D341Med (cell line): Measurements from ENCODE around the gene DNAI1.
"Not testable (repeated sequence)": the region's sequence is repeated elsewhere in the genome, so short reads cannot be mapped to it uniquely, and the experiment has no call there.

Experiments
- DNase-seq: peaks from one replicate; pipeline ENCODE4 v3.0.0; 2012; ENCODE audit warnings: low spot score

The DNAI1 gene

GRCh38 chr9:34458013-34458958, at the start of gene DNAI1, which contains the start of gene FAM219A:
TSS of gene DNAI1 (plus strand) at chr9:34458805. CDS start at chr9:34459006, 201 bp downstream.
TSS of gene FAM219A (minus strand) at chr9:34458570. CDS start at chr9:34458263, 307 bp downstream.
- DNase-seq = peak; percentile 100

- no peak for DNase-seq
Observed at GRCh38 chr9:34409154-34409553, 49.5 kb upstream of the DNAI1 start.

DNA sequence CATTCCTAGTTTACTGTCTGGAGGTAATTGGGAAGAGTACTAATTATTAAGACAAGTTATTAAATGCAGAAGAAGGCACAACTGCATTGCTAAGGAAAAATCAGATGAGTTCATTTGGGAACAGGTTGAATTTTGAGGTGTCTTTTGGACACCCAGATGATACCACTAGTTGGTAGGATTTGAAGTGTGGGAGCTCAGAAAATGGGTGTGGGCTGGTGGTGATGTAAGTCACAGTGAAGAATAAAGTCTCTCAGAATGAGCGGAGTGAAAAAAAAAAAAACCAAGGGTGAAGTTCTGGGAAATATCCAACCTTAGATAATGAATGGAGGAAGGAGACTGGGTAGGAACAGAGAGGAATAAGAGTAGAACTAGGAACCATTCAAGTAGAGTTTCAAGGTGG, 46.3 kb upstream of the DNAI1 start:
- DNase-seq = no peak

DNA sequence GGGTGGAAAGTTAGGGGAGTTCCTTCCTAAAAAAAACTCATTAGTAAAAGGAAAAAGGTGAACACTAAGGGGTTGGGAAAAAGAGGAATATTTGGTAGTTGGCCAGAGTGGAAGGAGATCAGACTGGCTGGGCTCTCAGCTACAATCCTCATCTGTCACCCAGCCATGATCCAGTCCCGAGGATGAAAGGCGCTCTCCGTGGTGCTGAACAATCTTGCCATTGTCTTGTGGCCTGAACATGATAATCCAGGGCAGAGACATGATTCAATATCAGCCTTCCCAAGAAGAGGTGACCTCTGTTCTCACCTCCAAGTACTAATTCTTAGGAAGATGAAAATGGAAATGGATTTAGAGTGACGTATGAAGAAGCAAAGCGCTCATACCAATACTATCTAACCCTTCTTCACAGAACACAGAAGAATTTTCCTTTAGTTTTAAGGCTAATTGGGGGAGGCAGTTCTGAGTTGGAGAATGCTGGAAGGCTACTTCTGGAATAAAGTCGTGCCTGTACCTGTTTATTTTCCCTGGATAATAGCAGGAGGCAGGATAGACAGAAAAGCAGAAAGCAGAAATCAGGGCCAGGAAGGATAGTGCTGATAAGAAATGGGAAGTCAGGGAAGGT, 45.3 kb upstream of the DNAI1 start:
- peak; percentile 22 for DNase-seq

DNA sequence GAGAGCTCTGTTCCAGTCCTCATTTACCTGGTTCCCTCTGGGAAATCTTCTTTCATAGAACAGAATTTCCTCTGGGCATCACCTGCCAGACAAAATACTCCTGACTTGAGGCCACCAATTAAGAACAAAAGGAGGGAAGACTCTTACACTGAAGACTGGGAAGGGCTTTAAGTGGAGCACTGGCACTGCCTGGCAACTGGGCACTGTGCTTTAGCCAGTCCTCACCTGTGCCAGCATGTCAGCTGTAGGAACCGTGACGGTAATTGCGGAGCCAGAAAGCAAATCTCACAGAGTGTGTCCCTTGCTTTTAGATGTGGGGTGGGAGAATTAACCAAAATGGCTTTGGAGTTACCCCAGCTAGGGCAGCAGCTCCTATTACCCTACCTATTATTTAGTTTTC, 40.9 kb upstream of the DNAI1 start:
- no peak for DNase-seq

- DNase-seq = no peak
Observed at GRCh38 chr9:34419716-34420504, 38.7 kb upstream of the DNAI1 start.

- no peak for DNase-seq
Observed at GRCh38 chr9:34426347-34427074, 32.1 kb upstream of the DNAI1 start.

DNA sequence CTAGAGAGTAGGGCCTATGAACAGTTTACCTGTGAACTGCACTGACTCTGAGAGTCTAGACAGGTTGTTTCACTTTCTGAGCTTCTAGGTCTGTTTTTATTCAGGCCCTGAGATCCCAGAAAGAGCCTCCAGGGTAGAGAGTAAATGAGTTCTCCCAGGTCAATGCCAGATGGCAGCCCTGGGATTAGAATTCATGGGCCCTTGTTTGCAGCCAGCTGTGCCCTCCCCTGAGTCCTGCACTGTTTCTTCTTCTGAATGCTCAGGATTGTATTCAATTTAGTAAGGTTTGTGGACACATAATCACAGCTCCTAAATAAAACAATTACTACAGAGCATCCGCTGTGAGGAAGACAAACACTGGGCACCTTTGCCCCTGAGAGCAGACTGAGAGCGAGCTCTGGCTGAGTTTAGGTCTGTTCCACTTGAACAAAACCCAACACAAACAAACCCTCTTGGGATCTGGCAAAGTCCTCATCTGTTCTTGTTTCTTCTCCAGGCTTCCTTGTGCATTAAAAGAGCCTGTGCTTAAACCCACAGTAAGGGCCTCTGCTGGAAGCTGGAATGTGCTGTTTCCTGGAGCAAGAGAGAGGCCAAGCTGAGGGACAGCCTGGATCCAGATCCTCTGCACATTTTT, 30.2 kb upstream of the DNAI1 start:
- peak; percentile 78 for DNase-seq

GRCh38 chr9:34430843-34431437, 27.7 kb upstream of the DNAI1 start:
- DNase-seq = peak; percentile 53

DNA sequence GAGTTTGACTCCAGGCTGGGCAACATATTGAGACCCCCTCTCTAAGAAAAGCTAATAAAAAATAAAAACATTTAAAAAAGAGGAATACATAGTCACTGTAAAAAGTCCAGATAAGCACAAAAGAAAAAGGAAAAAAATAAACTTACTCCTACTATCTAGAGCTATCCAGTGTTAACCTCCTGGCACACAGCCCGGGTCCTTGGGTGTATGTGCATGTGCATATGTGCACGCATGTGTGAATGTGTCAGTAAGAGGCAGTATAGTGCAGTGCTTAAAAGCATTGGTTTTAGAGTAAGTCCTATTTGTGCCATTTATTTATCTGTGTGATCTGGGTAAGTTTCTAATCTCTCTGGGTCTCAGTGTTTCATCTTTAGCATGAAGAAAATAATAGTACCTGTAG, 26.9 kb upstream of the DNAI1 start:
- no peak for DNase-seq

- peak; percentile 73 for DNase-seq
Observed at GRCh38 chr9:34437006-34437925, 21.3 kb upstream of the DNAI1 start.

DNA sequence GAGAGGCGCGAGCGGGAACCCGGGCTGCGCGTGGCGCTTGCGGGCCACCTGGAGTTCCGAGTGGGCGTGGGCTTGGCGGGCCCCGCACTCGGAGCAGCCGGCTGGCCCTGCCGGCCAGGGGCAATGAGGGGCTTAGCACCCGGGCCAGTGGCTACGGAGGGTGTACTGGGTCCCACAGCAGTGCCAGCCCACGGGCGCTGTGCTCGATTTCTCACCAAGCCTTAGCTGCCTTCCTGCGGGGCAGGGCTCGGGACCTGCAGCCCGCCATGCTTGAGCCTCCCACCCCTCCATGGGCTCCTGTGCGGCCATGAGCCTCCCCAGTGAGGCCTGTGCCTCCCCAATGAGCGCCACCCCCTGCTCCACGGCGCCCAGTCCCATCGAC, 20.7 kb upstream of the DNAI1 start:
- not testable (repeated sequence) for DNase-seq

GRCh38 chr9:34438465-34438864, 20.1 kb upstream of the DNAI1 start:
- DNase-seq = not testable (repeated sequence)

DNA sequence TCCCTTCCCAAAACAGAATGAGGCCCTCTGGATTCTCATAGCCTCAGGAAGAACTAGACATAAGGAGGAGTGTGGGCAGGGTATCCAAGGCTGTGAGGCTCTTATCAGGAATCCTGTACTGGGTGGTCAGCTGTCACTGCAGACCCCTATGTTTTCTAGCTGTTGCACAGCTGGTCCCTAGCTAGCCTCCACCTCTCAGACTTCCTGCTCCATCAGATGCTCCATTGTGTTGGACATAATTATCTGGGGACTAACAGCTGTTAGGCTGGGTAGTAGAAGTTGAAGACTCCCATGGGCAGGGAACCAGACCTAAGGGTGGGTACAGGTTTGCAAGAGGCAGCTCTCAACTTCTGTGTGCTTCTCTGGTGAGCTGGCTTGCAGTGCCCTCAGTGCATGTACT, 18.6 kb upstream of the DNAI1 start:
- no peak for DNase-seq

DNA sequence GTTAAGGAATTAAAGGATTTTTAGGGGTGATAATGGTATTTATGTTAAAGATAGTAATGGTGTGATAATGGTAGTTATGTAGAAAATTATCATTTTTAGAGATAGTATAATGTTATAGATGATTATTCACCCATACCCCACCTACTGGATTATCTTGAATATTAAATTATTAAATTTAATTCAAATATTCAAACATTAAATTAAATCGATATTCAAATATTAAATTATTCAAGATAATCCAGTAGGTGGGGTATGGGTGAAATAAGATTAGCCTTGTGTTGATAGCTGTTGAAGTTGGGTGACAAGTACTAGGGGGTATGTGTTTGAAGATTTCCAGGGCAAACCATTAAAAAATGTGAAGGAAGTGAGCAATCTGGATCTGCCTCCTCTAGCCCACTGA, 15.8 kb upstream of the DNAI1 start:
- DNase-seq = no peak

- no peak for DNase-seq
Observed at GRCh38 chr9:34443533-34443932, 15.1 kb upstream of the DNAI1 start.

GRCh38 chr9:34443976-34444375, 14.6 kb upstream of the DNAI1 start:
- no peak for DNase-seq

DNA sequence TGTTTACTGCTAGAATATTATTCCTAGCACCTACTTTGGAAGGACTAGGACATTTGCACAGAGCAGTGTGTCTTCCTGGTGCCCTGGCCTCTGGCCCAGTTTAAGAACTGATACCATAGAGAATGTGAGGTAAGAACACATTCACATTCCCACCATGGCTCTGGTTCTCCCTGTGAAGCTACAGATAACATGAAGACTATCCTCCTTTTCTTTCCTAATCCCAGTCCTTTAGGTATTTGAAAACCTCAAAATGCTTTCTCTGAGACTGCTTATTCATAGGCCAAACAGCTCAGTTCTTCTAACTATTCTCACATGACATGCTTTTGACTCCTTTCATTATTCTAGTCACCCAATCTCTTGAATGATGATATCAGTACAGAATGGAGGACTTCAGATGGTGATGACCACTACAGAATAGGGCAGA, 12.1 kb upstream of the DNAI1 start:
- DNase-seq = no peak

DNA sequence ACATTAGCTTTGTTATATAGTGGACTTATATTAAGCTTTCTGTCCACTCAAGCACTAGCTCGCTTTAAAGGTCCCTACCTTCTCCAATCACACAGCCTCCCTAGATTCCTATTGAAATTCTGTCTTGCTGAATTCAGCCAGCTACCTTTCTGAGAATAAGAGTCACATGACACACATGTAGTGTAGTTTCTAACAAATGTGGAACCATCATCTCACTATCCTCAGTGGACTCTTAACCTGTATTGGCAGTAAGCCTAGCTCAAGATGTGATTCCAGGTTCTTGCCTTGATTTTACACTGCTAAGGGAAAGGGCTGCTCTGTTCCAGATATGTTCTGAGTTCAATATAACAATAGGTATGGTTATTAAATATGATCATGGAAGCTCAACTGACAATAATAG, 11.7 kb upstream of the DNAI1 start:
- DNase-seq = no peak

DNA sequence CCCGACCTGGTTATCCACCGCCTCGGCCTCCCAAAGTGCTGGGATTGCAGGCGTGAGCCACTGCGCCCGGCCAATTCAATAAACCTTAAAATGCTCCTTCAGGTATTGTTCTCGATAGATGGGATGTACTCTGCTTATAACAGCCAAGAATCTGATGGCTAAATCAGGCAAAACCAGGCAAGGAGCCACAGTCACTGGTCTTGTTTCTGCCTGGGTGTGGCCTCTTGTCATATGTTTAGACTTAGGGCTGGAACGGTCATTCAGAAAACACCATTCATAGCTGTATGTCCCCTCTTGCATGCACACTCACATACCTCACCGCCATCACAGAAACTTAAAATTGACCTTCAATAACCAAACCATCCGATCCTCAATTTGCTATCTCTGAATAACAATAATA, 8.0 kb upstream of the DNAI1 start:
- no peak for DNase-seq
